Neural progenitor cell (in vitro differentiated cells): Measurements from ENCODE around the gene PLA2G4C.

Experiments
- EZH2 ChIP-seq: fragments of 200-600 bp; sonication (generic); IDR thresholded peaks from 2 replicates; pipeline ENCODE4 v1.6.1; 2017; ENCODE audit warnings: antibody characterized with exemption, mild to moderate bottlenecking, moderate library complexity
- EZH2phosphoT487 ChIP-seq: fragments of 200-600 bp; sonication (generic); IDR thresholded peaks from 2 replicates; pipeline ENCODE4 v1.6.1; 2017; ENCODE audit warnings: antibody characterized with exemption
- TF ChIP-seq, protein P1 (sequence below): fragments of 200-600 bp; sonication (generic); IDR thresholded peaks from 2 replicates; pipeline ENCODE4 v1.5.1; 2017; ENCODE audit warnings: antibody characterized with exemption, mild to moderate bottlenecking

DNA sequence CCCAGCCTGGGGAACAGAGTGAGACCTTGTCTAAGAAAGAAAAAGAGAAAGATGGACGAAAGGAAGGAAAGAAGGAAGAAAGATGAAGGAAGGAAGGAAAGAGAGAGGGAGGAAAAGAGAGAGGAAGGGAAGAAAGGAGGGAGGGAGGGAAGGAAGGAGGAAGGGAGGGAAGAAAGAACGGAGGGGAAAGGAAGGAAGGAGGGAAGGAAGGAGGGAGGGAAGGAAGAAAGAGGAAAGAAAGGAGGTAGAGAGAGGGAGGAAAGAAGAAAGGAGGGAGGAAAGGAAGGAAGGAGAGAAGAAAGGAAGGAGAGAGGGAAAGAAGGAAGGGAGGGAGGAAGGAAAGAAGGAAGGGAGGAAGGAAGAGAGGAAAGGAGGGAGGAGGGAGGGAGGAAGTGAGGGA, 87.6 kb downstream of the PLA2G4C start:
- TF ChIP-seq, protein P1, sequence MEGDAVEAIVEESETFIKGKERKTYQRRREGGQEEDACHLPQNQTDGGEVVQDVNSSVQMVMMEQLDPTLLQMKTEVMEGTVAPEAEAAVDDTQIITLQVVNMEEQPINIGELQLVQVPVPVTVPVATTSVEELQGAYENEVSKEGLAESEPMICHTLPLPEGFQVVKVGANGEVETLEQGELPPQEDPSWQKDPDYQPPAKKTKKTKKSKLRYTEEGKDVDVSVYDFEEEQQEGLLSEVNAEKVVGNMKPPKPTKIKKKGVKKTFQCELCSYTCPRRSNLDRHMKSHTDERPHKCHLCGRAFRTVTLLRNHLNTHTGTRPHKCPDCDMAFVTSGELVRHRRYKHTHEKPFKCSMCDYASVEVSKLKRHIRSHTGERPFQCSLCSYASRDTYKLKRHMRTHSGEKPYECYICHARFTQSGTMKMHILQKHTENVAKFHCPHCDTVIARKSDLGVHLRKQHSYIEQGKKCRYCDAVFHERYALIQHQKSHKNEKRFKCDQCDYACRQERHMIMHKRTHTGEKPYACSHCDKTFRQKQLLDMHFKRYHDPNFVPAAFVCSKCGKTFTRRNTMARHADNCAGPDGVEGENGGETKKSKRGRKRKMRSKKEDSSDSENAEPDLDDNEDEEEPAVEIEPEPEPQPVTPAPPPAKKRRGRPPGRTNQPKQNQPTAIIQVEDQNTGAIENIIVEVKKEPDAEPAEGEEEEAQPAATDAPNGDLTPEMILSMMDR: no peak
- TF ChIP-seq EZH2: no peak
- no peak for TF ChIP-seq EZH2phosphoT487
